Hepatocyte (in vitro differentiated cells): ENCODE data around the gene ERBB4.

Source experiments
- CTCF ChIP-seq: fragments of 200-600 bp; sonication (generic); IDR thresholded peaks from 2 replicates; pipeline ENCODE4 v1.5.1; 2016; ENCODE audit warnings: antibody characterized with exemption, mild to moderate bottlenecking; ENCODE audit not compliant: poor library complexity
- EZH2 ChIP-seq: fragments of 200-600 bp; sonication (generic); IDR thresholded peaks from 2 replicates; pipeline ENCODE4 v1.6.1; 2016; ENCODE audit warnings: antibody characterized with exemption, mild to moderate bottlenecking, borderline replicate concordance
- EZH2phosphoT487 ChIP-seq: fragments of 200-600 bp; sonication (generic); IDR thresholded peaks from one replicate; pipeline ENCODE4 v1.6.1; 2018; ENCODE audit warnings: antibody characterized with exemption, mild to moderate bottlenecking, low read depth, moderate library complexity; ENCODE audit not compliant: unreplicated experiment, severe bottlenecking

- no peak for TF ChIP-seq CTCF
- no peak for TF ChIP-seq EZH2
- no peak for TF ChIP-seq EZH2phosphoT487
Measured at GRCh38 chr2:212392043-212392442, 146.6 kb downstream of the ERBB4 start.
